Panc1 (cell line): Measurements from ENCODE around the gene PPIP5K2. TPM values are rescaled to one million over a fixed set of nuclear protein-coding genes. Genes with fewer than 3 reads are reported as not detected.
"Not testable (repeated sequence)": the region's sequence is repeated elsewhere in the genome, so short reads cannot be mapped to it uniquely, and the experiment has no call there.

ENCODE experiments used
- ATAC-seq: fragments of 200-7000 bp; cut with Tn5 transposase; 2 replicates; pipeline ENCODE4 v1.9.1; 2020; ENCODE audit warnings: mild to moderate bottlenecking, moderate library complexity
- BruUV-seq: library from RNA; stranded (reverse); fragments of 400-500 nt; replicated peaks from 2 replicates; lab custom pipeline; 2021; lab: Mats Ljungman, UMichigan
- CTCF ChIA-PET: fragments of 300-600 bp; sonication (Branson Sonifier 250); formaldehyde crosslinking; loops from one replicate; lab custom pipeline; 2022; ENCODE audit warnings: antibody characterized with exemption; lab: Charles Lee
- POLR2A ChIA-PET: fragments of 300-600 bp; sonication (Branson Sonifier 250); formaldehyde crosslinking; loops from one replicate; lab custom pipeline; 2022; ENCODE audit warnings: antibody characterized with exemption; lab: Charles Lee
- DNase-seq: peaks from one replicate; pipeline ENCODE4 v3.0.0-alpha.2; 2010; ENCODE audit warnings: low read depth, low spot score
- H3K27ac ChIP-seq: 2 replicates; pipeline ENCODE4 v1.5.1; 2011; ENCODE audit warnings: mild to moderate bottlenecking, low read length, inconsistent platforms
- H3K27me3 ChIP-seq: fragments of 200-500 bp; sonication (Bioruptor generic); 2 replicates; pipeline ENCODE4 v1.6.0; 2014; ENCODE audit warnings: low read length, inconsistent platforms; ENCODE audit not compliant: control insufficient read depth, insufficient read depth
- H3K36me3 ChIP-seq: fragments of 200-500 bp; sonication (Bioruptor generic); 2 replicates; pipeline ENCODE4 v1.5.1; 2014; ENCODE audit warnings: inconsistent platforms, mild to moderate bottlenecking, low read length, moderate library complexity; ENCODE audit not compliant: control insufficient read depth, insufficient read depth
- H3K4me1 ChIP-seq: 2 replicates; pipeline ENCODE4 v1.5.1; 2011; ENCODE audit warnings: inconsistent platforms, mild to moderate bottlenecking, low read length, moderate library complexity; ENCODE audit not compliant: control insufficient read depth, insufficient read depth
- H3K4me3 ChIP-seq, 2 experiments: 2 replicates each; pipeline ENCODE4 v1.5.1; 2011 to 2012; ENCODE audit warnings: low read depth in 2 of 2, low read length in 2 of 2, mild to moderate bottlenecking in 2 of 2, inconsistent platforms in 1 of 2, moderate library complexity in 1 of 2
- H3K9me3 ChIP-seq: fragments of 200-500 bp; sonication (Bioruptor generic); 2 replicates; pipeline ENCODE4 v1.5.1; 2014; ENCODE audit warnings: low read depth, mild to moderate bottlenecking, inconsistent platforms, low read length, moderate library complexity; ENCODE audit not compliant: control insufficient read depth, insufficient read depth
- CTCF ChIP-seq: fragments of 450-650 bp; IDR thresholded peaks from 2 replicates; pipeline ENCODE4 v1.5.1; 2017; ENCODE audit warnings: mild to moderate bottlenecking
- POLR2AphosphoS5 ChIP-seq: IDR thresholded peaks from 2 replicates; pipeline ENCODE4 v1.6.1; 2012; ENCODE audit warnings: mild to moderate bottlenecking, low read depth, low read length, moderate library complexity
- REST ChIP-seq, 2 experiments: IDR thresholded peaks; 2 replicates each; pipeline ENCODE4 v1.6.1; 2011 to 2012; ENCODE audit warnings: low read depth in 2 of 2, control low read depth in 1 of 2, low read length in 1 of 2, mild to moderate bottlenecking in 1 of 2, moderate library complexity in 1 of 2; ENCODE audit not compliant: insufficient read depth in 1 of 2
- SIN3A ChIP-seq: IDR thresholded peaks from 2 replicates; pipeline ENCODE4 v1.6.1; 2012; ENCODE audit warnings: low read depth, mild to moderate bottlenecking, low read length, moderate library complexity, borderline replicate concordance; ENCODE audit not compliant: insufficient read depth
- TCF7L2 ChIP-seq: IDR thresholded peaks from 2 replicates; pipeline ENCODE4 v1.6.1; 2011; ENCODE audit warnings: mild to moderate bottlenecking, low read depth, low read length, inconsistent platforms
- in situ Hi-C: cut with HindIII; loops from 2 replicates; pipeline ENCODE4 v1.10.0; 2016; ENCODE audit warnings: low sequenced_read_pairs, low pct_unique_long_range_greater_than_20kb
- intact Hi-C: fragments of 100-400 bp; cut with micrococcal nuclease; formaldehyde crosslinking; loops from one replicate; pipeline ENCODE4 v1.10.0; 2022; ENCODE audit not compliant: unreplicated experiment
- total RNA-seq: library from RNA; stranded (reverse); gene quantifications from one replicate; pipeline ENCODE4 v1.2.1, GENCODE V29; 2021; ENCODE audit not compliant: unreplicated experiment

Gene PPIP5K2
- total RNA-seq, 1 experiment from 2014 or later = 56.8 TPM

- no peak for DNase-seq
Measured at GRCh38 chr5:103218164-103218563, 98.1 kb downstream of the PPIP5K2 start.

GRCh38 chr5:103219074-103219473 lies 99.0 kb downstream of the PPIP5K2 start:
- H3K36me3 ChIP-seq, H3K4me1 ChIP-seq, intact Hi-C loops, CTCF ChIA-PET, DNase-seq, BruUV-seq, H3K4me3 ChIP-seq, in situ Hi-C loops, ATAC-seq, H3K9me3 ChIP-seq, POLR2A ChIA-PET, H3K27ac ChIP-seq, H3K27me3 ChIP-seq: not testable (repeated sequence)

More at GRCh38 chr5:103218164-103218563, 98.1 kb downstream of the PPIP5K2 start:
- Histone ChIP-seq H3K36me3 (no peaks in the 10 kb centered on the region), H3K27me3 (no peaks in the 10 kb centered on the region), H3K27ac (no peak overlapping the region), H3K9me3 (no peaks in the 10 kb centered on the region), H3K4me1 (no peaks in the 10 kb centered on the region), H3K4me3 (no peak overlapping the region)
- in situ Hi-C loops = no loop called here
- ChIA-PET CTCF (no interaction called here), POLR2A (no interaction called here)
- no TSS peak for BruUV-seq
- ATAC-seq = no peak
- intact Hi-C loops = no loop called here
- no peak for TF ChIP-seq SIN3A
- TF ChIP-seq TCF7L2 = no peak
- no peak for TF ChIP-seq POLR2AphosphoS5
- no peak for TF ChIP-seq REST (IDR thresholded peaks at IDR 0.05; ENCODE audit: insufficient read depth in 1 of 2, low read depth in 2 of 2, low read length in 1 of 2)
- no peak for TF ChIP-seq CTCF

GRCh38 chr5:103223031-103223955 lies 103.2 kb downstream of the PPIP5K2 start:
- intact Hi-C loops (loop anchor here (5.0 kb wide), 1 partner anchor 641 kb away; no protein-coding TSS in a partner anchor), in situ Hi-C loops (no loop called here)
- no peaks in the 10 kb centered on the region for H3K27me3 ChIP-seq
- ATAC-seq (no peak), DNase-seq (no peak)
- no peak overlapping the region for H3K4me3 ChIP-seq
- no peak overlapping the region for H3K27ac ChIP-seq
- H3K4me1 ChIP-seq = no peaks in the 10 kb centered on the region
- H3K9me3 ChIP-seq = no peaks in the 10 kb centered on the region
- no TSS peak for BruUV-seq
- ChIA-PET POLR2A (no interaction called here), CTCF (interaction anchor here (0.6 kb wide), 1 partner anchor 88 kb away, joined by 5 read pairs; no protein-coding TSS in a partner anchor)
- H3K36me3 ChIP-seq = no peaks in the 10 kb centered on the region
- TF ChIP-seq REST (IDR thresholded peaks at IDR 0.05; ENCODE audit: insufficient read depth in 1 of 2, low read depth in 2 of 2, low read length in 1 of 2) = no peak
- TF ChIP-seq POLR2AphosphoS5 = no peak
- no peak for TF ChIP-seq TCF7L2
- TF ChIP-seq SIN3A = no peak
